Glutamatergic neuron (in vitro differentiated cells): ENCODE data around the gene VEPH1. TPM values are rescaled to one million over a fixed set of nuclear protein-coding genes. Genes with fewer than 3 reads are reported as not detected.

Experiments
- DNase-seq: peaks from one replicate; pipeline ENCODE4 v3.0.0; 2022
- H3K27ac Mint-ChIP-seq: one replicate; pipeline ENCODE4 v1.8.0; 2020; ENCODE audit warnings: mild to moderate bottlenecking, mixed read lengths, inconsistent platforms; ENCODE audit not compliant: unreplicated experiment
- H3K27me3 Mint-ChIP-seq: one replicate; pipeline ENCODE4 v1.8.0; 2020; ENCODE audit warnings: mild to moderate bottlenecking, moderate library complexity, mixed read lengths, inconsistent platforms; ENCODE audit not compliant: unreplicated experiment
- H3K36me3 Mint-ChIP-seq: one replicate; pipeline ENCODE4 v1.8.0; 2020; ENCODE audit warnings: mild to moderate bottlenecking, mixed read lengths, inconsistent platforms; ENCODE audit not compliant: unreplicated experiment
- H3K4me1 Mint-ChIP-seq: one replicate; pipeline ENCODE4 v1.8.0; 2020; ENCODE audit warnings: mild to moderate bottlenecking, low read depth, mixed read lengths, inconsistent platforms; ENCODE audit not compliant: unreplicated experiment
- H3K4me3 Mint-ChIP-seq: one replicate; pipeline ENCODE4 v1.8.0; 2020; ENCODE audit warnings: mild to moderate bottlenecking, mixed read lengths, inconsistent platforms; ENCODE audit not compliant: unreplicated experiment
- H3K9me3 Mint-ChIP-seq: one replicate; pipeline ENCODE4 v1.8.0; 2020; ENCODE audit warnings: mild to moderate bottlenecking, moderate library complexity, mixed read lengths, inconsistent platforms; ENCODE audit not compliant: unreplicated experiment
- total RNA-seq: library from RNA; stranded (reverse); fragmentation: NEBNext Ultra II Directional; extraction: Animal tissue kit (Norgen Biotek cat#: 25700); gene quantifications from one replicate; pipeline ENCODE4 v1.2.1, GENCODE V29; 2021; ENCODE audit not compliant: unreplicated experiment
- TF ChIP-seq, protein P1 (sequence below): fragments of 200-600 bp; sonication (generic); IDR thresholded peaks from one replicate; pipeline ENCODE4 v1.5.0; 2021; ENCODE audit not compliant: partially characterized antibody, unreplicated experiment

The VEPH1 gene
- total RNA-seq, 1 donor from 2014 or later, result 9.3 TPM

DNA sequence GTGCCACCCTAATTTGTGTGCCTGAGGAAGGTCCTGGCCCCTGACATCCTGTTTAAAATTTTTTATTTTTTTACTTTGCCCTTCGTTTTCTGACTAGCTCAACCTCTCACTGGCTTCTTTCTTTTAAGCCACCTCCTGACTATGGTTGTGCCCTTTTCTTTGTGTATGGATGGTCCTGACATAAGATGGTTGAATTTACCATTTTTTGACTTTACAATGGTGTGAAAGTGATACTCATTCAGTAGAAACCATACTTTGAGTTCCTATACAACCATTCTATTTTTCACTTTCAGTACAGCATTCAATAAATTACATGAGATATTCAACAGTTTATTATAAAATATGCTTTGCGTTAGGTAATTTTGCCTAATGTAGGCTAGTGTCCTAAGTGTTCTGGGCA is 140.9 kb downstream of the VEPH1 start:
- no peak for DNase-seq
- Mint-ChIP-seq H3K27me3 (peaks cover 2% of the 10 kb centered on the region), H3K4me1 (no peaks in the 10 kb centered on the region), H3K27ac (no peak overlapping the region), H3K9me3 (no peaks in the 10 kb centered on the region), H3K4me3 (no peak overlapping the region), H3K36me3 (no peaks in the 10 kb centered on the region)
- TF ChIP-seq, protein P1, sequence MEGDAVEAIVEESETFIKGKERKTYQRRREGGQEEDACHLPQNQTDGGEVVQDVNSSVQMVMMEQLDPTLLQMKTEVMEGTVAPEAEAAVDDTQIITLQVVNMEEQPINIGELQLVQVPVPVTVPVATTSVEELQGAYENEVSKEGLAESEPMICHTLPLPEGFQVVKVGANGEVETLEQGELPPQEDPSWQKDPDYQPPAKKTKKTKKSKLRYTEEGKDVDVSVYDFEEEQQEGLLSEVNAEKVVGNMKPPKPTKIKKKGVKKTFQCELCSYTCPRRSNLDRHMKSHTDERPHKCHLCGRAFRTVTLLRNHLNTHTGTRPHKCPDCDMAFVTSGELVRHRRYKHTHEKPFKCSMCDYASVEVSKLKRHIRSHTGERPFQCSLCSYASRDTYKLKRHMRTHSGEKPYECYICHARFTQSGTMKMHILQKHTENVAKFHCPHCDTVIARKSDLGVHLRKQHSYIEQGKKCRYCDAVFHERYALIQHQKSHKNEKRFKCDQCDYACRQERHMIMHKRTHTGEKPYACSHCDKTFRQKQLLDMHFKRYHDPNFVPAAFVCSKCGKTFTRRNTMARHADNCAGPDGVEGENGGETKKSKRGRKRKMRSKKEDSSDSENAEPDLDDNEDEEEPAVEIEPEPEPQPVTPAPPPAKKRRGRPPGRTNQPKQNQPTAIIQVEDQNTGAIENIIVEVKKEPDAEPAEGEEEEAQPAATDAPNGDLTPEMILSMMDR, result no peak

DNA sequence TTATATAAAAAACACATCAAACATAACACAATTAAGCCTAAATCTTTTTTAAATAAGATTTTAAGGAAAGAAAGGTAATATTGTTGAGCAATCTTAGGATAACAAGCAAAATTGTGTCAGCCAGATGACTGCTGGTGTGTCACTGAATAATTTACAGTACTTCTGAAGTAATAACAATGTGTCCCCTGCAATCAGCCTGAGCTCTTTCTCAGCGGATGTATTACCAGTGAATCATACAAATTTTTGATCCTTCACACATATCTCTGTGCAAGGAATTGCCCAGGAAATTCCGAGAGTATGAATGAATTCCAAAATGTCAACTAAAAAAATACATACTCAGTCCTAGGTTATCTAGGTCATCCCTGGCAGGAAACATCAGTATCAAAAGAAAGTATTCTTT is 143.2 kb downstream of the VEPH1 start:
- Mint-ChIP-seq H3K27me3 (peaks cover 2% of the 10 kb centered on the region), H3K4me1 (no peaks in the 10 kb centered on the region), H3K36me3 (no peaks in the 10 kb centered on the region), H3K27ac (no peak overlapping the region), H3K4me3 (no peak overlapping the region), H3K9me3 (no peaks in the 10 kb centered on the region)
- no peak for DNase-seq
- TF ChIP-seq, protein P1, result no peak

DNA sequence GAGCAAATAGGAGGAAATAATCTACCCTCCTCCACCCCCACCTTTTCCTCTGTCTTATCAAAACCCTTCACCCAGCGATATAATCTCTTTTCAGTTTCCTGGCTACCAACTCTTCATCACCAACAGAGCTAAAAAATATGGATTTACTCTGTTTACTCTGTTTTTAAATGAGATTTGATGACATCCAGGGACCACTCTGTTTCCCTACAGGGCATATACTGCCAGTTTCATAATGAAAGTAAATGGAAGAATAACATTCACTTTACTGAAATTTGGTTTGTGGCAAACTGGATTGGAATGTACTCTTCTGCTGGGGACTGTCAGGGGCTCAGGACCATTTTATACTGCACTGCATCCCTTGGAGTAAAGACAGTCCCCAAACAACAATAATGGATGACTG is 146.7 kb downstream of the VEPH1 start:
- no peak overlapping the region for H3K27ac Mint-ChIP-seq
- H3K27me3 Mint-ChIP-seq, result no peaks in the 10 kb centered on the region
- no peak for DNase-seq
- H3K4me3 Mint-ChIP-seq, result no peak overlapping the region
- no peaks in the 10 kb centered on the region for H3K9me3 Mint-ChIP-seq
- no peaks in the 10 kb centered on the region for H3K36me3 Mint-ChIP-seq
- TF ChIP-seq, protein P1, result no peak
- no peaks in the 10 kb centered on the region for H3K4me1 Mint-ChIP-seq

DNA sequence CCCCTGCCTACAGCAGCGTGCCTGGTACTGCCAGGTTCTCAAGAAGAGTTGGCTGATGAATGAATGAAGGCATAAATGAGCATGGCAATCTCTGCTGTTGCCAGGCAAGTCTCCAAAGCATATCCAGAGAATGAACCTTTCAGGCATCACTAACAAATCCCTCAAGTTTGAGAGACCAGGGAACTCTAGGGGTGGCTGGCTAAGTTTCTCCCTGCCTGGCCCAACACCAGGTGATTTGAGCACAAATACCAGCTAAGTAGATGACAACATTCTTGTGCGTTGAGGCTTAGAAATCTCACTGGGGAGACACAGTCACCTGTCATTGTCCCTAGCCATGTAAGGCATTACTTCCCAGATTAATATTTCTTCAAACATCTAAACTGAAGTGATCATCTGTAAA is 147.9 kb downstream of the VEPH1 start:
- no peak for DNase-seq
- H3K4me3 Mint-ChIP-seq, result no peak overlapping the region
- TF ChIP-seq, protein P1, result no peak
- H3K27ac Mint-ChIP-seq, result no peak overlapping the region
- no peaks in the 10 kb centered on the region for H3K27me3 Mint-ChIP-seq
- H3K9me3 Mint-ChIP-seq, result no peaks in the 10 kb centered on the region
- H3K4me1 Mint-ChIP-seq, result no peaks in the 10 kb centered on the region
- H3K36me3 Mint-ChIP-seq, result no peaks in the 10 kb centered on the region

DNA sequence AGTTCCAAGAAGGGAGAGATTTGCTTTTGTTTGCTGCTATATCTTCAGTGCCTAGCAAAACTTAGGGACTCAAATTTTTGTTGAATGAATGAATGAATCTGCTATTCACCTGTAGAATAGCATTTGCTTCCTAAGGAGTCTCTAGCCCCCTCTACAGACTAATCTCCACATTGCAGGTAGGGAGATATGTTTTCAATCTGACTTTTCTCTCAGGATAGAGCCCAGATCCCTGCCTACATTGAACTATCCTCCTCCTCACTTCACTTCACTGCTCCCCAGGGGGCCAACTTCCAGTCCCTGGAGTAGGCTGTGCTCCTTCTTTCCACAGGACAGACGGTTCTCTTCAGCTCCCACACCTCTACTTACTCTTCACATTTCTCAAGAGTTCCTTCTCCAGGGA is 148.5 kb downstream of the VEPH1 start:
- TF ChIP-seq, protein P1, result peak; percentile 46
- no peak for DNase-seq

More for the DNA sequence above, 148.5 kb downstream of the VEPH1 start:
- H3K36me3 Mint-ChIP-seq, result no peaks in the 10 kb centered on the region
- no peaks in the 10 kb centered on the region for H3K9me3 Mint-ChIP-seq
- H3K27ac Mint-ChIP-seq, result no peak overlapping the region
- no peaks in the 10 kb centered on the region for H3K27me3 Mint-ChIP-seq
- H3K4me3 Mint-ChIP-seq, result no peak overlapping the region
- H3K4me1 Mint-ChIP-seq, result no peaks in the 10 kb centered on the region
